ENCODE measurements around the gene KRT36. TPM values are rescaled to one million over a fixed set of nuclear protein-coding genes. Genes with fewer than 3 reads are reported as not detected.

Gene KRT36
- total and polyA plus RNA-seq, 10 of the 15 experiments (the other 5 are each of a cell fraction or from before 2014, with no cell fraction given), result not detected

- BruUV-seq (replicated peaks), result no TSS peak
- Histone ChIP-seq H3K27ac (ENCODE audit: control insufficient read depth, insufficient read depth) (no peak overlapping the region), H3K9me3 (replicated peaks; ENCODE audit: control insufficient read depth, insufficient read depth, low read length) (no peaks in the 10 kb centered on the region), H3K36me3 (ENCODE audit: control insufficient read depth in 2 of 2, insufficient read depth in 2 of 2, low read length in 1 of 2) (no peaks in the 10 kb centered on the region), H3K27me3 (replicated peaks in 1 of 2; ENCODE audit: control insufficient read depth in 2 of 2, insufficient read depth in 2 of 2, low read length in 1 of 2) (peaks cover 2 to 4% of the 10 kb centered on the region in 2 experiments; a peak in 2 of 4 replicates), H3K9ac (ENCODE audit: control insufficient read depth, insufficient read depth, low read length) (no peak overlapping the region), H2AFZ (ENCODE audit: control insufficient read depth, low read depth, low read length) (no peak overlapping the region), H3K4me3 (no peak overlapping the region), H3K4me1 (ENCODE audit: control insufficient read depth, insufficient read depth, low read length) (no peaks in the 10 kb centered on the region), H4K20me1 (ENCODE audit: control insufficient read depth, insufficient read depth) (no peaks in the 10 kb centered on the region), H3K4me2 (ENCODE audit: control insufficient read depth, insufficient read depth) (no peak overlapping the region), H3K79me2 (ENCODE audit: control insufficient read depth, insufficient read depth, low read length) (no peaks in the 10 kb centered on the region)
- no peak for DNase-seq (ENCODE audit: low read depth, low spot score)
- ChIA-PET CTCF (interaction anchor here (0.9 to 1.4 kb wide), 2 partner anchors 39 to 152 kb away, joined by 3 read pairs; no protein-coding TSS in a partner anchor), POLR2A (no interaction called here), RAD21 (ENCODE audit: unreplicated experiment) (no interaction called here), SMC1A (ENCODE audit: uncharacterized antibody, unreplicated experiment) (no interaction called here)
- 5% methylated on average over 7 of the region's 7 CpGs for WGBS (ENCODE audit: insufficient coverage, insufficient replicate concordance, low lambda C conversion rate, missing lambda C conversion rate)
- FAIRE-seq, result no peak
- intact Hi-C loops (cut with micrococcal nuclease; ENCODE audit: unreplicated experiment), result no loop called here
- no peak for ATAC-seq
- in situ Hi-C loops (cut with MboI), result no loop called here
- TF ChIP-seq BRCA1 (IDR thresholded peaks at IDR 0.05; ENCODE audit: low read depth, low read length), result no peak
- no peak for TF ChIP-seq RBBP5 (conservative IDR thresholded peaks at IDR 0.05)
- no peak for TF ChIP-seq ZBTB40 (IDR thresholded peaks at IDR 0.05; ENCODE audit: borderline replicate concordance)
- no peak for TF ChIP-seq SUPT20H (IDR thresholded peaks at IDR 0.05; ENCODE audit: borderline replicate concordance, control insufficient read depth, low read depth, low read length)
- TF ChIP-seq BACH1 (IDR thresholded peaks at IDR 0.05; ENCODE audit: borderline replicate concordance), result no peak
- no peak for TF ChIP-seq YBX1 (IDR thresholded peaks at IDR 0.05)
- TF ChIP-seq RELA (IDR thresholded peaks at IDR 0.05; ENCODE audit: borderline replicate concordance, partially characterized antibody), result no peak
- no peak for TF ChIP-seq ZBTB11 (CRISPR knock-in tag; IDR thresholded peaks at IDR 0.05)
- TF ChIP-seq IRF3 (IDR thresholded peaks at IDR 0.05), result no peak
- no peak for TF ChIP-seq ATF2 (IDR thresholded peaks at IDR 0.05; ENCODE audit: low read length)
- no peak for TF ChIP-seq NR2C2 (IDR thresholded peaks at IDR 0.05; ENCODE audit: borderline replicate concordance, control insufficient read depth, insufficient read length, low read depth)
- no peak for TF ChIP-seq PKNOX1 (IDR thresholded peaks at IDR 0.05)
Observed at GRCh38 chr17:41510251-41511065, 20.7 kb upstream of the KRT36 start.
